ENCODE data around the gene FRY.

GRCh38 chr13:32259116-32259515 is 227.5 kb downstream of the FRY start:
- TF ChIP-seq FOXM1 (IDR thresholded peaks at IDR 0.05; ENCODE audit: borderline replicate concordance) (no peak), SUZ12 (IDR thresholded peaks at IDR 0.05) (no peak), SP1 (IDR thresholded peaks at IDR 0.05) (no peak), ZNF384 (IDR thresholded peaks at IDR 0.05) (no peak), FOXK2 (IDR thresholded peaks at IDR 0.05) (no peak), FOXA1 (IDR thresholded peaks at IDR 0.05) (no peak), BHLHE40 (IDR thresholded peaks at IDR 0.05; ENCODE audit: borderline replicate concordance) (no peak)
